ENCODE data around the gene C1QTNF6.

The C1QTNF6 gene

GRCh38 chr22:37186997-37187522 lies 987 bp downstream of the C1QTNF6 start:
- DNase-seq, result no peak

- no peak for DNase-seq
These were observed 1.6 kb downstream of the C1QTNF6 start for GRCh38 chr22:37186228-37186996.

- DNase-seq, result no peak
These were observed 2.3 kb downstream of the C1QTNF6 start for GRCh38 chr22:37185646-37186227.

GRCh38 chr22:37184816-37185541 lies 3.1 kb downstream of the C1QTNF6 start:
- DNase-seq, result no peak

GRCh38 chr22:37184380-37184755 lies 3.7 kb downstream of the C1QTNF6 start:
- no peak for DNase-seq

GRCh38 chr22:37183432-37184379 lies 4.3 kb downstream of the C1QTNF6 start:
- DNase-seq, result no peak

GRCh38 chr22:37182949-37183245 lies 5.2 kb downstream of the C1QTNF6 start:
- DNase-seq, result no peak

GRCh38 chr22:37182101-37182948 lies 5.7 kb downstream of the C1QTNF6 start:
- DNase-seq, result no peak

- no peak for DNase-seq
These were observed 6.4 kb downstream of the C1QTNF6 start for GRCh38 chr22:37181681-37182080.

- DNase-seq, result no peak
These were observed 7.4 kb downstream of the C1QTNF6 start for GRCh38 chr22:37180531-37181231.

GRCh38 chr22:37179622-37180420 lies 8.2 kb downstream of the C1QTNF6 start:
- no peak for DNase-seq

GRCh38 chr22:37179126-37179470 lies 8.9 kb downstream of the C1QTNF6 start:
- DNase-seq, result no peak

GRCh38 chr22:37178350-37179125 lies 9.5 kb downstream of the C1QTNF6 start:
- DNase-seq, result no peak

- DNase-seq, result no peak
These were observed 10.3 kb downstream of the C1QTNF6 start for GRCh38 chr22:37177755-37178154.

GRCh38 chr22:37177221-37177620 lies 10.8 kb downstream of the C1QTNF6 start:
- DNase-seq, result no peak

- no peak for DNase-seq
These were observed 11.5 kb downstream of the C1QTNF6 start for GRCh38 chr22:37176464-37177061.

GRCh38 chr22:37175414-37176281 lies 12.4 kb downstream of the C1QTNF6 start:
- DNase-seq, result no peak

GRCh38 chr22:37174964-37175363 lies 13.1 kb downstream of the C1QTNF6 start:
- no peak for DNase-seq

All from DMS79 (cell line).